Endothelial cell of umbilical vein (primary cell): ENCODE measurements around the gene DPH2. TPM values are rescaled to one million over a fixed set of nuclear protein-coding genes. Genes with fewer than 3 reads are reported as not detected.

ENCODE experiments used
- BruUV-seq: library from RNA; stranded (reverse); fragments of 400-500 nt; replicated peaks from 2 replicates; lab custom pipeline; 2021; lab: Mats Ljungman, UMichigan
- CTCF ChIA-PET: fragments of 300-600, 350-600 bp; sonication (Branson Sonifier 250); formaldehyde crosslinking; loops from one replicate; lab custom pipeline; 2021; ENCODE audit warnings: antibody characterized with exemption, inconsistent platforms; lab: Charles Lee
- POLR2A ChIA-PET: fragments of 300-600, 350-600 bp; sonication (Branson Sonifier 250); formaldehyde crosslinking; loops from one replicate; lab custom pipeline; 2021; ENCODE audit warnings: antibody characterized with exemption, inconsistent platforms; lab: Charles Lee
- DNase-seq: peaks from one replicate; pipeline ENCODE4 v3.0.0-alpha.2; 2011; ENCODE audit warnings: low read depth, low spot score
- FAIRE-seq: peaks from 2 replicates; lab custom pipeline; 2011; peaks lifted over from hg19 to GRCh38; lab: Jason Lieb, UNC
- H2AFZ ChIP-seq: 2 replicates; pipeline ENCODE4 v1.6.0; 2012; ENCODE audit warnings: low read depth, low read length, control low read depth, inconsistent platforms
- H3K27ac ChIP-seq: 2 replicates; pipeline ENCODE4 v1.5.1; 2011; ENCODE audit warnings: low read depth, mild to moderate bottlenecking, control low read depth, low read length, moderate library complexity; ENCODE audit not compliant: insufficient read depth
- H3K27me3 ChIP-seq, 2 experiments: 2 replicates each; pipeline versions ENCODE4 v1.6.0 to v1.6.1; 2011; ENCODE audit warnings: low read length in 2 of 2, mixed read lengths in 1 of 2; ENCODE audit not compliant: control insufficient read depth in 2 of 2, insufficient read depth in 2 of 2
- H3K36me3 ChIP-seq, 2 experiments: 2 replicates in 1 of 2; 3 replicates in 1 of 2; pipeline ENCODE4 v1.5.1; 2011; ENCODE audit warnings: low read length in 2 of 2, mild to moderate bottlenecking in 1 of 2, moderate library complexity in 1 of 2; ENCODE audit not compliant: control insufficient read depth in 2 of 2, insufficient read depth in 2 of 2; ENCODE audit errors: extremely low read depth in 1 of 2
- H3K4me1 ChIP-seq: 3 replicates; pipeline ENCODE4 v1.5.1; 2011; ENCODE audit warnings: mild to moderate bottlenecking, low read length; ENCODE audit not compliant: control insufficient read depth, insufficient read depth; ENCODE audit errors: extremely low read depth
- H3K4me2 ChIP-seq: 2 replicates; pipeline ENCODE4 v1.6.1; 2011; ENCODE audit warnings: low read length, control low read depth, mixed read lengths; ENCODE audit not compliant: insufficient read depth
- H3K4me3 ChIP-seq, 3 experiments: fragments of 200-600 bp in 1 of 3; sonication (generic), shearing (Covaris generic) in 1 of 3; replicated peaks in 1 of 3; 2 replicates each; pipeline ENCODE4 v1.5.1; 2011 to 2016; ENCODE audit warnings: control low read depth in 3 of 3, low read length in 3 of 3, mild to moderate bottlenecking in 2 of 3, inconsistent platforms in 1 of 3, low read depth in 1 of 3, moderate library complexity in 1 of 3; ENCODE audit not compliant: insufficient read depth in 1 of 3
- H3K79me2 ChIP-seq: 2 replicates; pipeline ENCODE4 v1.6.0; 2012; ENCODE audit warnings: low read length, inconsistent platforms; ENCODE audit not compliant: control insufficient read depth, insufficient read depth
- H3K9ac ChIP-seq: replicated peaks from 2 replicates; pipeline ENCODE3; 2011; ENCODE audit warnings: low read length, control low read depth; ENCODE audit not compliant: insufficient read depth; ENCODE audit errors: extremely low read depth
- H3K9me1 ChIP-seq: replicated peaks from 3 replicates; pipeline ENCODE4 v1.6.0; 2011; ENCODE audit warnings: mild to moderate bottlenecking, low read length; ENCODE audit not compliant: control insufficient read depth, insufficient read depth; ENCODE audit errors: extremely low read depth
- H3K9me3 ChIP-seq: replicated peaks from 2 replicates; pipeline ENCODE4 v1.5.1; 2012; ENCODE audit warnings: low read length, inconsistent platforms; ENCODE audit not compliant: control insufficient read depth, insufficient read depth
- H4K20me1 ChIP-seq: replicated peaks from 2 replicates; pipeline ENCODE3; 2011; ENCODE audit warnings: mild to moderate bottlenecking, low read length; ENCODE audit not compliant: control insufficient read depth, insufficient read depth; ENCODE audit errors: extremely low read depth
- EZH2 ChIP-seq: IDR thresholded peaks from 2 replicates; pipeline ENCODE4 v1.6.1; 2012; ENCODE audit warnings: borderline replicate concordance, low read depth, mild to moderate bottlenecking, moderate library complexity, low read length, inconsistent platforms; ENCODE audit not compliant: severe bottlenecking
- FOS ChIP-seq: IDR thresholded peaks from 2 replicates; pipeline ENCODE4 v1.6.1; 2011; ENCODE audit warnings: mild to moderate bottlenecking, low read length, moderate library complexity, borderline replicate concordance; ENCODE audit not compliant: insufficient read depth
- GATA2 ChIP-seq: IDR thresholded peaks from 2 replicates; pipeline ENCODE4 v1.7.0; 2011; ENCODE audit warnings: low read depth, mild to moderate bottlenecking, moderate library complexity, mixed read lengths, low read length; ENCODE audit not compliant: insufficient read length, insufficient read depth
- JUN ChIP-seq: IDR thresholded peaks from 2 replicates; pipeline ENCODE4 v1.6.1; 2011; ENCODE audit warnings: borderline replicate concordance, low read depth; ENCODE audit not compliant: insufficient read length, insufficient read depth
- MYC ChIP-seq: IDR thresholded peaks from one replicate; pipeline ENCODE4 v1.6.1; 2011; ENCODE audit warnings: mild to moderate bottlenecking, low read depth, low read length
- POLR2A ChIP-seq: IDR thresholded peaks from 2 replicates; pipeline ENCODE4 v1.6.1; 2012; ENCODE audit warnings: low read depth, mild to moderate bottlenecking, control low read depth, low read length
- POLR2AphosphoS5 ChIP-seq: IDR thresholded peaks from 2 replicates; pipeline ENCODE4 v1.6.1; 2012; ENCODE audit warnings: low read depth, mild to moderate bottlenecking, control low read depth, low read length, moderate library complexity; ENCODE audit not compliant: insufficient read depth
- dilution Hi-C: fragments of 300-500 bp; cut with MboI; formaldehyde crosslinking; loops from one replicate; pipeline ENCODE4 v1.15.0; 2019; ENCODE audit warnings: low sequenced_read_pairs; ENCODE audit not compliant: extremely low pct_ligation_motif_present
- intact Hi-C: fragments of 100-400 bp; cut with micrococcal nuclease; formaldehyde crosslinking; loops from one replicate; pipeline ENCODE4 v1.10.0; 2022
- polyA plus RNA-seq, 4 experiments: library from polyadenylated mRNA; depleted of rRNA in 3 of 4; stranded (reverse) in 3 of 4; unstranded in 1 of 4; fragments of >200 nt; gene quantifications; 2 replicates each; pipeline versions ENCODE4 v1.2.1 to v1.2.3, GENCODE V29; 2011 to 2012; ENCODE audit warnings: missing spikeins in 1 of 4
- total RNA-seq: library from RNA; stranded (reverse); gene quantifications from 2 replicates; pipeline ENCODE4 v1.2.3, GENCODE V29; 2021
- TF ChIP-seq, protein P1 (sequence below): IDR thresholded peaks from 2 replicates; pipeline ENCODE4 v1.6.1; 2011; ENCODE audit not compliant: insufficient read depth, insufficient read length
- TF ChIP-seq, protein P2 (sequence below), 2 donors: IDR thresholded peaks; 1 replicate in 1 of 2; 2 replicates in 1 of 2; pipeline ENCODE4 v1.5.1; 2011; ENCODE audit warnings: low read length in 2 of 2, mild to moderate bottlenecking in 2 of 2, moderate library complexity in 2 of 2, control low read depth in 1 of 2, inconsistent platforms in 1 of 2, low read depth in 1 of 2; ENCODE audit not compliant: insufficient read depth in 1 of 2; ENCODE audit errors: extremely low read depth in 1 of 2

DPH2 gene
- total and polyA plus RNA-seq, 2 donors (not counting 3 experiments of a cell fraction or from before 2014, with no cell fraction given): 28.1 to 59.1 TPM

DNA sequence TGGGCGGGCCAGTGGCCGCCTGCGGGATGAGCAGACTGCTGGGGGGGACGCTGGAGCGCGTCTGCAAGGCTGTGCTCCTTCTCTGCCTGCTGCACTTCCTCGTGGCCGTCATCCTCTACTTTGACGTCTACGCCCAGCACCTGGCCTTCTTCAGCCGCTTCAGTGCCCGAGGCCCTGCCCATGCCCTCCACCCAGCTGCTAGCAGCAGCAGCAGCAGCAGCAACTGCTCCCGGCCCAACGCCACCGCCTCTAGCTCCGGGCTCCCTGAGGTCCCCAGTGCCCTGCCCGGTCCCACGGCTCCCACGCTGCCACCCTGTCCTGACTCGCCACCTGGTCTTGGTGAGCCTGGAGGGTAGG lies 11.3 kb downstream of the DPH2 start:
- Histone ChIP-seq H4K20me1 (no peaks in the 10 kb centered on the region), H3K4me2 (no peak overlapping the region), H3K79me2 (peaks cover 34% of the 10 kb centered on the region), H3K36me3 (peaks cover 0 to 19% of the 10 kb centered on the region in 2 experiments), H3K27me3 (no peaks in the 10 kb centered on the region), H3K4me3 (no peak overlapping the region), H2AFZ (no peak overlapping the region), H3K4me1 (peaks cover 21% of the 10 kb centered on the region), H3K9ac (no peak overlapping the region), H3K9me3 (no peaks in the 10 kb centered on the region), H3K9me1 (no peaks in the 10 kb centered on the region), H3K27ac (no peak overlapping the region)
- dilution Hi-C loops (no loop called here), intact Hi-C loops (no loop called here)
- FAIRE-seq (no peak), DNase-seq (no peak)
- POLR2A ChIA-PET: no interaction called here
- CTCF ChIA-PET: no interaction called here
- no peak for TF ChIP-seq POLR2AphosphoS5
- TF ChIP-seq EZH2: no peak
- no peak for TF ChIP-seq GATA2
- TF ChIP-seq POLR2A: no peak
- TF ChIP-seq, protein P1, sequence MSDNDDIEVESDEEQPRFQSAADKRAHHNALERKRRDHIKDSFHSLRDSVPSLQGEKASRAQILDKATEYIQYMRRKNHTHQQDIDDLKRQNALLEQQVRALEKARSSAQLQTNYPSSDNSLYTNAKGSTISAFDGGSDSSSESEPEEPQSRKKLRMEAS: no peak
- TF ChIP-seq, protein P2, sequence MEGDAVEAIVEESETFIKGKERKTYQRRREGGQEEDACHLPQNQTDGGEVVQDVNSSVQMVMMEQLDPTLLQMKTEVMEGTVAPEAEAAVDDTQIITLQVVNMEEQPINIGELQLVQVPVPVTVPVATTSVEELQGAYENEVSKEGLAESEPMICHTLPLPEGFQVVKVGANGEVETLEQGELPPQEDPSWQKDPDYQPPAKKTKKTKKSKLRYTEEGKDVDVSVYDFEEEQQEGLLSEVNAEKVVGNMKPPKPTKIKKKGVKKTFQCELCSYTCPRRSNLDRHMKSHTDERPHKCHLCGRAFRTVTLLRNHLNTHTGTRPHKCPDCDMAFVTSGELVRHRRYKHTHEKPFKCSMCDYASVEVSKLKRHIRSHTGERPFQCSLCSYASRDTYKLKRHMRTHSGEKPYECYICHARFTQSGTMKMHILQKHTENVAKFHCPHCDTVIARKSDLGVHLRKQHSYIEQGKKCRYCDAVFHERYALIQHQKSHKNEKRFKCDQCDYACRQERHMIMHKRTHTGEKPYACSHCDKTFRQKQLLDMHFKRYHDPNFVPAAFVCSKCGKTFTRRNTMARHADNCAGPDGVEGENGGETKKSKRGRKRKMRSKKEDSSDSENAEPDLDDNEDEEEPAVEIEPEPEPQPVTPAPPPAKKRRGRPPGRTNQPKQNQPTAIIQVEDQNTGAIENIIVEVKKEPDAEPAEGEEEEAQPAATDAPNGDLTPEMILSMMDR (IDR thresholded peaks at IDR 0.05; ENCODE audit: extremely low read depth in 1 of 2, insufficient read depth in 1 of 2, low read depth in 1 of 2, low read length in 2 of 2): no peak
- no peak for TF ChIP-seq FOS
- no peak for TF ChIP-seq MYC
- no peak for TF ChIP-seq JUN
- no TSS peak for BruUV-seq
